NCI-H187 (cell line): ENCODE data around the gene PHTF2.

Source experiments
- DNase-seq, 2 experiments: peaks; one replicate each; lab custom pipeline; 2025; lab: John Stamatoyannopoulos, UW

The PHTF2 gene

DNA sequence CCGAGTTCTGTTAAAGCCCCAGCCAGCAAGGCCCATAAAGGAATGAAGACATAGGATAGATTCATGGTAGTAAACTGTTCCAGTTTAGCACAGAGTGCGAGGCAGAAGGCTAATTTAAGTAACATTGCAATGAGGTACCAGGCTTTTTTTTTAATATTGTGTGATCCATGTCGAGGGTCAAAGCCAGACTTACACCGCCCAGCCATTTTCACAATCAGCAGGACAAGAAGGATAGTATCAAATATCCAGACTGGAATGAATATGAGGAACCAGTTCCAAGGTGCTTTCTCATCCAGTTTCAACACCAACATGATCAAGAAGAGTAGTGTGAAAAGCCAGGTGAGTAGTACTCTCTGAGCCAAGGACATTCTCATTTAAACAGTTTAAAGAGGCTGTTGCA is 4.6 kb upstream of the PHTF2 start:
- no peak for DNase-seq

DNA sequence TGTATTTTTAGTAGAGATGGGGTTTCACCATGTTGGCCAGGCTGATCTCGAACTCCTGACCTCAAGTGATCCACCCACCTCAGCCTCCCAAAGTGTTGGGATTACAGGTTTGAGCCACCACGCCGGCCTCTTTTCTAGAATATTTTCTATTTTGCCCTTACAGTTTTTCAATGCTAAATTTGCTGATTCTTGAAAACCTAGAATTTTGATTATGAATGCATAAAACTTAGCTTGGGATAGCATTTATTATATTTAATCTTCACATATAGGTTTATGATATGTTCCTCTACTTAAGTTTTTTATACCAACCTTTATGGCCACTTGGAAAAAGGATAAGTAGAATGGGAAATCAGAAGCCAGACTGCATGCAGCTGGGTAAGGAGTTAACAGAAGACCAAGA is 2.5 kb upstream of the PHTF2 start:
- DNase-seq, result no peak

DNA sequence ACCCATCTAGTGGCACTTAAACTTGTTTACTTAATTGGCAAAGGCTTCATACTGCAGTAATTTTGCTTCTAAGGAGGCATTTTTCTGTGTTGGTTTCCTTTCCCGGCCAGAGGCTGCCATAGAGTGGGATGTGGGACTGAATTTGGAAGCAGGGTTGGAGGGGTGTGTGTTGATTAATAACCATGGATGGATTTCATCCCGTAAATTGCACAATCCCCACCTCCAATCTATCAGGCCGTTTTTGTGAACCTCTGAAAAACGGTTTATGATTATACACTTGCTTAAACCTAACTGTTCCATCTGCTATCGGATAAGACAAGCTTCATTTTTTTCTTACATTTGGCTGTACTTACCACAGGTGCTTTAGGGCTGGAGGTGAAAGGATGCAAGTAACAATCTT is 1.6 kb upstream of the PHTF2 start:
- DNase-seq, result no peak

DNA sequence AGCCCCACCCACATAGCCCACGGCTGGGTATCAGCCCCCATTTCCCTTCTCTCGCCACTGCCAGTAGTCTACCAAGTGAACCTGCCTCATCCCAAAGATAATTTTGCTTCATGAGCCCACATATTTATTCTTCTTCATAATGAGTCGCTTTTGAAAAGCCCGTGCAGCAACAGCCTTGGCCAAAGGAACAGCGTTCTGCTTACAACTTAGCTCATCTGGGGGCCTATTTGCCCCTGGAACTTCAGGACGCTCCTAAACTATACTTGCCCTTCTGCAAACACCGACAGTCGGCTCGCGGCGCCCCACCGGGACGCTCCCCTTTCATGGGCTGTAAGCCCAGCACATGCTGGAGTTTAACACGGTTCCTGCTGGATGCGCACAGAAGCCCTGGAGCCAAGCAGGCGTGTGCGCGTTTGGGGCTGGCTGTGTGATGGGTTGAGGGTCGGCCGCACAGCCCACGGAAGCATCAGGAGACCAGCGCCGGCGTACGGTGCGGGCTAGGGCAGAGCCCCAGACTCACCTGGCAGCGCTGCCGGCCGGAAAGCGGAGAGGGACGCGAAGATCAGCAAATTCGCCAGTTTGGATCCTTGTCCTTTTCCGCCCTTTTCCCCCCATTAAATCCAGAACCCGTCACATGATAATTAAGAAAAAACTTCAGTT is 709 bp upstream of the PHTF2 start:
- DNase-seq, result peak; percentile 43 to 82

DNA sequence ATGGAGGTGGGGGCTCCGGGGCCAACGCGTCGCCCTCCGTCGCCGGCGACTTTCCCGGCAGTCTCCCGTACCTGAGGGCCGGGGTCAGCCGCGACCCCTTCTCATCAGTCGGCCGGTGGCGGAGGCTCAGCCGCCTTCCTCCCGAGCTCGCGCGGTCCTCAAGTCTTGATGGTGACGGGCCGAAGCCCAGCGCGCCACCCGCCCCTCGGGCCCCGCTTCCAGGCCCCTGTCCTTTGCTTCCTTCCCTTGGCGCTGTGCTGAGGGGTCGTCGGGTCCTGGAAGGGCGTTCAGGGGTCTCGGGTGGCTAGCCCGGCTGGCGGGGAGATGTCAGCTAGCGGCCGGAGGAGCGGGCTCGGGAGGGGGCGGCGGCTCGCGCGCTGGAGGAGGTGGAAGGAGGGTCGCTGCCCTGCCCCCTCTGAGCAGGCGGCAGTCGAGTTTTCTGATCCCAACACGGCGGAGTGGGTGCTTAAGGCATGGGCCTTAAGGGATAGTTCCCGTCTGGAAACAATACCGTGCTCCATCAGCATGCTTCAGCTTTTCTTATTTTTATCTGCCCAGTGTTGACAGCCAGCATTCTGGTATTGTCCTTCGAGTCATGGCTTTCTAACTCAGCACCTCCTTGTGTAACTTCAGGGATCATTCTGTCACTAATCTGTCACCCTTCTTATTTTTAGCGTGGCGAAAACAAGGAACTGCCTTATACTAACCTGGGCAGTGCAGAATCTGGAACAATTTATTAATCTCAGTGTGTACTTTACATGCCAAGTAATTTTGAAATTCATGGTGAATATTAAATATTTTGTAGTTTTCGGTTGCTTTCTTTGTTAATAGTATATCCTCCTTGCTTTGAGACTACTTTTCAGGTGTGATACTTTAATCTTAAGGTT is 748 bp downstream of the PHTF2 start:
- peak in 1 of 2 experiments; percentile 33 for DNase-seq

DNA sequence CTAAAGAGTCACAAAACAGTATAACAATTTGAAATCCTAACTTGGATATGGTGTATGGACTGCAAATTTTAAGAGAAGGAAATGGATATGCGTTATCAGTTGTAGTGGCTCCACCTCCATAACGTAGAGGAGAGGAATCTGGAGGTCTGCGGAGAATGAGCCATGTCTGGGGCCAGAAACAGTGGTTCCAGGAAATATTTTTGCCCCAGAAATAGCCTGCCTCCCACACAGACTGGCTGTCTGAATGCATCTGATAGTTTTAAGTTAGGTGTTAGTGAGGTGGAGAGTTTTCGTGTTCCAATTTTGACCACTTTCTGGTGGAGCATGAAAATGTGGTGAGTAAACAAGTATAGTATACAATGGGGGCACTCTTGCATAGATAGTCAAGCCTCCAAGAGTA is 1.6 kb downstream of the PHTF2 start:
- no peak for DNase-seq

DNA sequence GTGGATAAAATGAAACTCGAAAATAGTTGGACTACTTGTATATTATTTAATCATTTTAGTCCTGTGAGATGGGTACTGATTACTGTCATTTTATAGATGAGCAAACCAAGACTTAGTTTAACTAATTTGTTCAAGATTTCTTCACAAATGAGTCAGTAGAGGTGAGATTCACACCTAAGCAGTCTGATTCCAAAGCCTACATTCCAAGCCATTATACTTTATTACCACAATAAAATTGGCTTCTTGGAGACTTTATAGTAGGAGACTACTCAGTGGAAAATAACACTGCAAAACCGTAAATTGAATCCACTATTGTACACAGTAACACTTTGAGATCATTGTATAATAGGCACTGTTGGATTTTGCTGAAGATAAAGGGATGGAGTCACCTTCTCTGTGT is 2.2 kb downstream of the PHTF2 start:
- DNase-seq, result no peak

DNA sequence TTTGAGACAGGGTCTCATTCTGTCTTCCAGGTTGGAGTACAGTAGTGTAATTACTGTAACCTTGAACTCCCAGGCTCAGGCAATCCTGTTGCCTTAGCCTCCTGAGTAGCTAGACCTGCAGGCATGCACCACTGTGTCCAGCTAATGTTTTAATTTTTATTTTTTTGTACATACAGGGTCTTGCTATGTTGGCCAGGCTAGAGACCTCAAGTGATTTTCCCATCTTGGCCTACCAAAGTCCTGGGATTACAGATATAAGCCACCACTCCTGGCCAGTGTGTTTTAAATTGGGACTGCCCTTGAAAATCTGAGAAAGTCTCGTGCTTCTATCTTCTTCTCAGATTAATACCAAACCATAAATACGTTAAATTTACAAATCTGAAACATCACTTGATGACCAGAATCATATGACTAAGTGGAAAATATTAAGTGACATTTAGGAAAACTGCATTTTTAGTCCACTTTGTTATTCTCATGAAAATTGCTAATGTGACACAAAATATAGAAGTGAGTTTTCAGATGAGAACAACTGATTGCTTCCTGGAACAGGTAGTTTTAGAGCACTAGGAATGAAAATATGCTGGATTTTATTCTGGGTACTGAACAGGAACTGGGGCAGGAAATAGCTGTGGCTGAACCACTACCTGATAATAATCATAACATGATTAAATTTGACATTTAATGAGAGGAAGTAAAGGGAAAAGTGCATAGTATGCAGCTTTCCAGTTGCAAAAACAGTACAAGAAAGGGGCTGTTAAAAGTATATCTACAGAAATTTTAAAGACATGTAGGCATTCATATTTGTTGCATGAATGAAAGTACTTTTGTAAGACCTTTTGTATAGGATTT is 4.2 kb downstream of the PHTF2 start:
- no peak for DNase-seq

DNA sequence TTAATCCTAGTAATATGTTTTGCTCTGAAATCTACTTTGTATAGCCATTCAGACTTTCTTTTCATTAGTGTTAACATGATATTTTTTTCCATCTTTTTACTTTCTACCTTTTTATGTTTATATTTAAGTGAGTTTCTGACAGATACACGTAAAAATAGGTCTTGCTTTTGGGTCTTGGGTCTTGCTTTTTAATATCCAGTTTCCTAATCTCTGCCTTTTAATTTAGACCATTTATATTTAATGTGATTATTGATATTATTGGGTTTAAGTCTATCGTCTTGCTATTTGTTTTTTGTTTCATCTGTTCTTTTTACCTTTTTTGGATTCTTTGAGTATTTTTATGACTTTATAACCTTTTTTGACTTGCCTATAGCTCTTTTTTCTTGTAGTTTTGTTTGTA is 7.9 kb downstream of the PHTF2 start:
- DNase-seq, result no peak

DNA sequence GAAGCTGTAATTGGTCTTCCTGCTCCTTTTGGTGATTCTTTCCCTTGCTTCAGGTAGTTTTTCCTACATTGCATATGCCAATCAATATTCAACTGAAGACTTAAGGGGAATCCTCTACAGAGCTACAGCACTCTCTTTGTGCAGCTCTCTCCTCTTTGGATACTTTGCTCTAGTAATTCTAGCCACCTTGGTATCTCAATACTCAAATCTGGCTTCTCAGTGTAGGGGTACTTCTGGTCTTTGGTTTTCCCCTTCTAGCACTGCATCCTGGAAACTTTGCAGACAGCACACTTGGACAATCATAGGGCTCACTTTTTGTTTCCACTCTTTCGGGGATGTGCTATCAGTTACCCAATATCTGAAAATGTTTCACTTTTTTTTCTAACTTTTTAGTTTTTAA is 9.9 kb downstream of the PHTF2 start:
- DNase-seq, result no peak

DNA sequence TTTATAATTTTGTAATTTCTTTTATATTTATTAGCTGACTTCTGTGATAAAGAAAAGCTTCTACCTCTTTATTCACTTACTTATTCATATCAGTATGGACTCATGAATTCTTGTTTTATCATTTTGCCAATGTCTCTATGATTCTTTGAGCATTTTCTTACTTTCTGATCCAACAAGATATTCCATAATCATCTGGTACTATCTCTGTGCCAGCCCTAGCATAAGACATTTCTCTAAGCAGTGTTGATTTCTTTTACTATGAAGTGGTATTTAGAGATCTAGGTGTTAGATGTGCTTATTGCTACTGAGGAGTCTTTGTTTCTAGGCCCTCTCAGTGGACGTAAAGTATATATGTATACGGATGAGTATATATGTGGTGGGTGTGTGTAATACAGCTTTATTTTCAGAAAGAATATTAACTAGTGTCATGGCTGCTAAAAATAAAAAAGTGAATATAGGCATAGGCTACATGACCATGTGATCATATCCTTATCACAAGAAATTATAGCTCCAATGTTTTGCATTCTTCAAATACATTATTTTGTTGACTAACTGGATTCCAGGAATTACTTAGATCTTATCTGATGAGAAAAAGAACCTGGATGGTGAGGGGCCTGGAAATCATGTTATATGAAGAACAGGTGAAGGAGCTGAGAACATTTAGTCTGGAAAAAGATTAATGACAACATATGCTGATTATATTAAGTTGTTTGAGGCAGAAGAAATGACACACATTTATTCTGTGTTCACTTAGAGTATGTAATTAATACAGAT is 13.1 kb downstream of the PHTF2 start:
- no peak for DNase-seq

DNA sequence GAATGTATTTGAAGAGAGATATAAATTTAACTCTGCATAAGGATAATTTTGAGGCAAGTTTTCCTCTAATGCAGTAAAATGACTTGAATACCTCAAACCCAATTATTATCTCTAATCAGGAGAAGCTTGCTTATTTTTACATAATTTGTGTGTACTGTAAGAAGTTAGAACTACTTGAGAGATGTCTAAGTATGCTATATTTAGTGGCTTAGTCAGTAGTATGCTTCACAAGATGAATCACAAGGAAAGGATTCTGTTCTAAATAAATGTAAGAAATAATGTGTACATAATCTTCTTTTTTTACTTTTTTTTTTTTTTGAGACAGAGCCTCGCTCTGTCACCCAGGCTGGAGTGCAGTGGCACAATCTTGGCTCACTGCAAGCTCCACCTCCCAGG is 13.7 kb downstream of the PHTF2 start:
- DNase-seq, result no peak

DNA sequence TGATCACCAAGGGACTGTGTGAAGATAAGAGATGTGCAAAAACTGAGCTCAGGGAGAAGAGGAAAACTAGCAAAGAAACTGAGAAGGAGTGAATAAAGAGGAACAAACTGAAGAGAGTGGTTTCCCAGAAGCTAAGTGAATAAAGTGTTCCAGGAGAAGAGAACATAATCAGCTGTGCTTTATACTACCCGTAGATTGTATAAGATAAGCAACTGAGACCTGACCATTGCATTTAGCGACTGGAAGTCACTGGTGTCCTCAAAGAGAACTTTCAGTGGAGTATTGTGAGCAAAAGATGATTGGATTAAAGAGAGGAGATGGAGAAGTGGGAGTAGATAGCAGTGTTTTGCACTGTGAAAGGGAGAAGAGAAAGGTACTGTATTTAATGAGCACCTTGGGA is 14.6 kb downstream of the PHTF2 start:
- no peak for DNase-seq

DNA sequence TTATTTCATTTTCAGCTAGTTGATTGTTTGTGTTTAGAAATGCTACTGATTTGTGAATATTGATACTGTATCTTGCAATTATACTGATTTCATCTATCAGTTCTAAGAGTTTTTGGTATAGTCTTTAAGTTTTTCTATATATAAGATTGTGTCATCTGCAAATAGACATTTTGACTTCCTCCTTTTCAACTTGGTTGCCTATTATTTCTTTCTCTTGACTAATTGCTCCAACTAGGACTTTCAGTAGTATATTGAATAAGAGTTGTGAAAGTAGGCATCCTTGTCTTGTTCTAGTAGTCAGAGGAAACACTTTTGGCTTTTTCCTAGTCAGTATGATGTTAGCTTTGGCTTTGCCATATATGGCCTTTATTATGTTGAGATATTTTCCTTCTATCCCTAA is 20.4 kb downstream of the PHTF2 start:
- no peak for DNase-seq

DNA sequence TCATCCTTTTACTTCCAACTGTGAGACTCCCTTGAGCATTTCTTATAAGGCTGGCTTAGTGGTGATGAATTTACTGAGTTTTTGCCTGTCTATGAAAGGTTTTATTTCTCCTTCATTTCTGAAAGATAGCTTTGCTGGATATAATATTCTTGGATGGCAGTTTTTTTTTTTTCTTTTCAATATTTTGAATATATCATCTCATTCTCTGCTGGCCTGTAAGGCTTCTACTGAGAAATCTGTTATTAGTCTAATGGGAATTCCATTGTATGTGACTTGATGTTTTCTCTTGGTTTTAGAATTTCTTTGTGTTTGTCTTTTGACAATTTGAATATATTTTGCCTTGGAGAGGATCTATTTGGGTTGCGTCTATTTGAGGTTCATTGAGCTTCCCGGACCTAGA is 22.4 kb downstream of the PHTF2 start:
- no peak for DNase-seq

DNA sequence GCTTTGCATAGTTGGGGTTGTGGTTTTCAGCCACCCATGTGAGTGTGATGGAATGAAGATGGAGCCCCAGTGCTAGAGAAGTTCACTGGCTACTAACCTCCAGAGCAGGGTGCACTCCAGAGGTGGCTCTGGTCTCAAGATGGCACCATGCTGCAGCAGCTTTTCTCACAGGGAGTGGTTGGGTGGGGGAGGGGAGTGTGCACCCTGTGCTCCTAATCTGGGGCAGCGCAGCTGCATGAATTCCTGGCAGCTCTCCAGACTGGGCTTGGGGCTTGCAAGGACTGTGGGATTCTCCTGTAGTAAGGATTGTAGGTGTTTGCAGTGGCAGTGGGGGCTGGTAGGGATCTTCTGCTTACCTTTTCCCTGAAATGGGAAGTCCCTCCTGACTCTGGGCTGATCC is 23.7 kb downstream of the PHTF2 start:
- no peak for DNase-seq

DNA sequence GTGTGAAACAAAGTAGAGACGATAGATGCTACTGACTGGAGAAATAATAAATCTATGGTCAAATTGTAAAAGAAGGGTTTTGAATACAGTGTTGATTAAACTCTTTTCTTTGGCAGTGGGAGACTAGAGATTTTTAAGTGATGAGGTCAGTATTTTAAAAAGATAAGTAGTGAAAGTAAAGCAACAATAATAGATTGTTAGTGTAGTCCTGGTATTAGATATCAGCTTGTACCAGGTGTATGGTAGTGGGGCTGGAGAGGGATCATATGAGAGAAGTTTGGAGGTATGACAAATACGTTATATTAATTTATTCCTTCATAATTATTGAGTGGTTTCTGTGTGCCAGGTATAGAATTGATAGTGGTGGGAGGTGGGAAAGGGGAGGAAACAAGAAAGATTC is 25.2 kb downstream of the PHTF2 start:
- no peak for DNase-seq

DNA sequence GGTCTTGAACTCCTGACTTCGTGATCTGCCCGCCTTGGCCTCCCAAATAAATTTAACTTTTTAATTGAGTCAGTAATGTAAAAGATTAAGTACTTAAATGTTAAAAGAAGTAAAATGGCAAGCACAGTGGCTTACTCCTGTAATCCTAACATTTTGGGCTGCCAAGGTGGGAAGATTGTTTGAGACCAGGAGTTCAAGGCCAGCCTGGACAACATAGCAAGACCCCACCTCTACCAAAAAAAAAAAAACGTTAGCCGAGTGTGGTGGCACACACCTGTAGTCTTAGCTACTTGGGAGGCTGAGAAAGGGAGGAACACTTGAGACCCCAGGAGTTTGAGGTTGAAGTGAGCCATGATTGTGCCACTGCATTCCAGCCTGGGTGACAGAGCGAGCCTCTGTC is 26.1 kb downstream of the PHTF2 start:
- no peak for DNase-seq

DNA sequence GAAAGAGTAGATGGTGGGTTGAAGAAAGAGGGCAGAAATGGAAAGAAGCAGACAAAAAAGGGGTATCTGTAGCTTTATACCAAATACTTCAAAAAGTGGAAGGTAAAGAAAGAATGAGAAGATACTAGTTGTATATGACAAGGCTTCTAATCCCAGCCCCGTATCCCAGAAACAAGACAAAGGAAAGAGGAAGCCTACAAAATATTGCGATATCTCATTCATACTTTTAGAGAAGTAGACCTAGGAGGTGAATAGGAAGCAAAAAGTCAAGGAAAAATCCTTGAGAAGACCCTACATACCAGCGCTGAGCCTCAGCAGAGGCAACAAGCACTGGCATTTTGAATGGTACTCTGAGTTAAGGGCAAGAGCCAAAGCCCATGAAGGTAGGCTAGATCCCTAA is 26.6 kb downstream of the PHTF2 start:
- DNase-seq, result no peak

DNA sequence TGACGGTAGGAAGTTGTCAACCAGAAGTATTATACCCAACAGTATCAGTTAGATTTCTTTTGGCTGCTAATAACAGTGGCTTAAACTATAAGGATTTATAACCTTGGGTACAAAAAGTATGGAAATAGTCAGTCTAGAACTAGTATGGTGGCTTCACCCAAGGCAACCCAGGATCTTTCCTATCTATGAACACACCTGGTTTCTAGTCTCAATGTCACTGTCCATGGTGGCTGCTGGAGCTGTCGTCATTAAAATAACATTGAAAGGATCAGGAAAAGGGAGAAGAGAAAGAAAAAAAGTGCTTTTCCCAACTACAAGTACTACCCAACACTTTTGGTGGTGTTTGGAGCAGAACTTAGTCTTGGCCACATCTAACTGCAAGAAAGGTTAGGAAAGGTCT is 27.7 kb downstream of the PHTF2 start:
- DNase-seq, result no peak

DNA sequence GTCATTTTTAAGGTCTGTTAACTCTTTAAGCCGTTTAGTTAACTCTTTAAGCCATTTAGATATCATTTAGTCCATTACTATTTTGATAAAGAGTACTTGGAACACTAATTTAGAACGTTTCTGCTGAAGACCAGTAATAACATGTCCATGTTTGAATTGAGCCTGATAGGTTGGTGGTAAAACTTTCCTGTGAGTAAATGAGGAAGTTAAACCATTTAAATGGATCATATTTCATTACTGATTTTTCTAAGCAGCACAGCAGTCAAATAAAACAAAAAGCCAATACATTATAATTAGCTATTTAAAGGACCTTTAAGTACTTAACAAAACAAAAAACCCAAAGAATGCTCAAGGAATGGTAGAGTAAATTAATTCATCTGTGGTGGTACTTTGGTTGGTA is 29.4 kb downstream of the PHTF2 start:
- no peak for DNase-seq
